ENCODE results near the gene HELZ2. TPM values are rescaled to one million over a fixed set of nuclear protein-coding genes. Genes with fewer than 3 reads are reported as not detected.

Gene HELZ2
- total RNA-seq (10 to 100 TPM; 13.5 to 22.9 TPM), polyA plus RNA-seq (ENCODE audit: insufficient read depth, low read depth, low replicate concordance) (7.1 TPM)
- long read RNA-seq, donor 1, result 0 reads
- long read RNA-seq, donor 2, result 0 reads

- Histone ChIP-seq H3K4me1 (peaks cover 6% of the 10 kb centered on the region), H3K27me3 (no peaks in the 10 kb centered on the region), H3K36me3 (ENCODE audit: low read depth, missing control alignments) (no peaks in the 10 kb centered on the region), H3K27ac (peak within 1 kb of the TSS; percentile 56 to 80), H3K9me3 (no peaks in the 10 kb centered on the region), H3K4me3 (peak within 1 kb of the TSS; percentile 67 to 81)
- TF ChIP-seq CTCF (IDR thresholded peaks at IDR 0.05) (no peak), POLR2A (IDR thresholded peaks at IDR 0.05) (no peak)
- intact Hi-C loops (cut with DNase I; ENCODE audit: low total_unique reads), result no loop called here
- WGBS, 2 donors, result 28% methylated on average over 12 of the region's 40 CpGs; no CpG with 5 or more reads in 1 of the 2 donors
- DNase-seq, result peak; percentile 81
Measured at GRCh38 chr20:63574156-63574828, at the start of gene HELZ2. Gene HELZ2 (minus strand): TSS chr20:63574239. CDS start chr20:63572385, 1,854 bp downstream.

GRCh38 chr20:63622732-63623131 lies 48.7 kb upstream of the HELZ2 start:
- H3K27me3 ChIP-seq, result no peaks in the 10 kb centered on the region
- H3K36me3 ChIP-seq (ENCODE audit: low read depth, missing control alignments), result no peaks in the 10 kb centered on the region
- intact Hi-C loops (cut with DNase I; ENCODE audit: low total_unique reads), result no loop called here
- peak overlapping the region in 1 of 2 donors; percentile 64 for H3K27ac ChIP-seq
- peaks cover 6% of the 10 kb centered on the region for H3K4me1 ChIP-seq
- DNase-seq, result no peak
- WGBS, 2 donors, result 94 to 95% methylated on average over 14 of the region's 14 CpGs
- no peak overlapping the region for H3K4me3 ChIP-seq
- TF ChIP-seq CTCF (IDR thresholded peaks at IDR 0.05), result no peak
- no peak for TF ChIP-seq POLR2A (IDR thresholded peaks at IDR 0.05)
- no peaks in the 10 kb centered on the region for H3K9me3 ChIP-seq

GRCh38 chr20:63622096-63622495 lies 48.1 kb upstream of the HELZ2 start:
- no peak for DNase-seq

GRCh38 chr20:63620991-63621390 lies 47.0 kb upstream of the HELZ2 start:
- intact Hi-C loops (cut with DNase I; ENCODE audit: low total_unique reads), result no loop called here
- Histone ChIP-seq H3K36me3 (ENCODE audit: low read depth, missing control alignments) (no peaks in the 10 kb centered on the region), H3K4me1 (peaks cover 5% of the 10 kb centered on the region), H3K27me3 (no peaks in the 10 kb centered on the region), H3K4me3 (no peak overlapping the region), H3K9me3 (no peaks in the 10 kb centered on the region), H3K27ac (no peak overlapping the region)
- no peak for TF ChIP-seq CTCF (IDR thresholded peaks at IDR 0.05)
- no peak for TF ChIP-seq POLR2A (IDR thresholded peaks at IDR 0.05)
- WGBS, 2 donors, result 80 to 87% methylated on average over 8 of the region's 8 CpGs
- no peak for DNase-seq

More at GRCh38 chr20:63622096-63622495, 48.1 kb upstream of the HELZ2 start:
- Histone ChIP-seq H3K9me3 (no peaks in the 10 kb centered on the region), H3K27ac (peak overlapping the region in 1 of 2 donors; percentile 64), H3K4me3 (no peak overlapping the region), H3K36me3 (ENCODE audit: low read depth, missing control alignments) (no peaks in the 10 kb centered on the region), H3K4me1 (peaks cover 5% of the 10 kb centered on the region), H3K27me3 (no peaks in the 10 kb centered on the region)
- 72 to 73% methylated on average over 4 of the region's 4 CpGs for WGBS, 2 donors
- intact Hi-C loops (cut with DNase I; ENCODE audit: low total_unique reads), result no loop called here
- TF ChIP-seq CTCF (IDR thresholded peaks at IDR 0.05), result no peak
- TF ChIP-seq POLR2A (IDR thresholded peaks at IDR 0.05), result no peak

- DNase-seq, result no peak
- TF ChIP-seq CTCF (IDR thresholded peaks at IDR 0.05), result no peak
- no peak for TF ChIP-seq POLR2A (IDR thresholded peaks at IDR 0.05)
- Histone ChIP-seq H3K4me1 (no peaks in the 10 kb centered on the region), H3K36me3 (ENCODE audit: low read depth, missing control alignments) (no peaks in the 10 kb centered on the region), H3K27me3 (no peaks in the 10 kb centered on the region), H3K9me3 (no peaks in the 10 kb centered on the region), H3K4me3 (no peak overlapping the region), H3K27ac (no peak overlapping the region)
- WGBS, 2 donors, result 76 to 83% methylated on average over 12 to 13 of the region's 13 CpGs
- intact Hi-C loops (cut with DNase I; ENCODE audit: low total_unique reads), result no loop called here
Measured at GRCh38 chr20:63619505-63619904, 45.5 kb upstream of the HELZ2 start.
